Adrenal gland (tissue), 5 donors: Measurements from ENCODE around the gene FRRS1L.

Experiments used
- POLR2A ChIP-seq, 2 donors: fragments of 450-650 bp; IDR thresholded peaks; one replicate each; pipeline ENCODE4 v1.6.1; 2017; ENCODE audit warnings: antibody characterized with exemption in 2 of 2, mild to moderate bottlenecking in 2 of 2, moderate library complexity in 1 of 2
- TF ChIP-seq, protein P1 (sequence below), 6 experiments: fragments of 450-650 bp in 4 of 6; fragments of 200-600 bp in 2 of 6; sonication (generic) in 1 of 6; IDR thresholded peaks; 1 replicate in 5 of 6; 2 replicates in 1 of 6; pipeline versions ENCODE4 v1.5.1 to v1.8.0; 2016 to 2021; ENCODE audit warnings: antibody characterized with exemption in 6 of 6, mild to moderate bottlenecking in 2 of 6, moderate library complexity in 1 of 6
- donor health status: DM: no; HTN: no; CAD: no.

DNA sequence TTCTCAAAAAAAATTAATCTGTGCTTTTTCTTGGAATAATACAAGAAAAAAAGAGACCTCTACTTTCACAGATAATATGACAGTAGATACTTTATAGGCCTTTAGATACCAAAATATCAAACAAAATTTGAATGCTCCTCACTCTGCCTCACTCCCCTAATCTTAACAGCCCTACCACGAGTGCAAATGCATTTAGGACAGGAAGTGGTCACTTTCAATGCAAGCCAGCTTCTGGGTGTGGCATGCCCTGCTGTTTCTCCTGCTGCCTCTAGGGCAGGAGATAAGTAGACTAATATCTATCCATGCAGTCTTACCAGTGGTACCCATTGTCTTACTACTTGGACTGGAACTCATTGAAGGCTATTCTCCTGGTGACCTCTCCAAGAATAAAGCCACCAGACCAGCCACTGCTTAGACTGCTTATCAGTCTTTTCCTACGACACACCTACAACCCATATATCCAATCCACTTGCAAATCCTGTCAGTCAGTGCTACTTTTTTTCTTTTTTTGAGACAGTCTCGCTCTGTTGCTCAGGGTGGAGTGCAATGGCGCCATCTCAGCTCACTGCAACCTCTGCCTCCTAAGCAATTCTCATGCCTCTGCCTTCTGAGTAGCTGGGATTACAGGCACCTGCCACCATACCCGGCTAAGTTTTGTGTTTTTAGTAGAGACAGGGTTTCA, 23.0 kb downstream of the FRRS1L start:
- TF ChIP-seq, protein P1, sequence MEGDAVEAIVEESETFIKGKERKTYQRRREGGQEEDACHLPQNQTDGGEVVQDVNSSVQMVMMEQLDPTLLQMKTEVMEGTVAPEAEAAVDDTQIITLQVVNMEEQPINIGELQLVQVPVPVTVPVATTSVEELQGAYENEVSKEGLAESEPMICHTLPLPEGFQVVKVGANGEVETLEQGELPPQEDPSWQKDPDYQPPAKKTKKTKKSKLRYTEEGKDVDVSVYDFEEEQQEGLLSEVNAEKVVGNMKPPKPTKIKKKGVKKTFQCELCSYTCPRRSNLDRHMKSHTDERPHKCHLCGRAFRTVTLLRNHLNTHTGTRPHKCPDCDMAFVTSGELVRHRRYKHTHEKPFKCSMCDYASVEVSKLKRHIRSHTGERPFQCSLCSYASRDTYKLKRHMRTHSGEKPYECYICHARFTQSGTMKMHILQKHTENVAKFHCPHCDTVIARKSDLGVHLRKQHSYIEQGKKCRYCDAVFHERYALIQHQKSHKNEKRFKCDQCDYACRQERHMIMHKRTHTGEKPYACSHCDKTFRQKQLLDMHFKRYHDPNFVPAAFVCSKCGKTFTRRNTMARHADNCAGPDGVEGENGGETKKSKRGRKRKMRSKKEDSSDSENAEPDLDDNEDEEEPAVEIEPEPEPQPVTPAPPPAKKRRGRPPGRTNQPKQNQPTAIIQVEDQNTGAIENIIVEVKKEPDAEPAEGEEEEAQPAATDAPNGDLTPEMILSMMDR (IDR thresholded peaks at IDR 0.05), result peak in 2 of 6 experiments; percentile 12 to 14
- TF ChIP-seq POLR2A (IDR thresholded peaks at IDR 0.05), result no peak
